Left renal pelvis (tissue), 4 donors: ENCODE results near the gene FGF22. TPM values are rescaled to one million over a fixed set of nuclear protein-coding genes. Genes with fewer than 3 reads are reported as not detected.

Experiments used
- DNase-seq, 4 donors: peaks; one replicate each; pipeline ENCODE4 v3.0.0-alpha.2; 2013; ENCODE audit warnings: low read depth in 4 of 4, low spot score in 3 of 4
- polyA plus RNA-seq, 4 donors: library from polyadenylated mRNA; unstranded; fragments of 120-200 nt; gene quantifications; one replicate each; pipeline ENCODE4 v1.2.1, GENCODE V29; 2013; ENCODE audit not compliant: insufficient read length in 4 of 4

FGF22 gene
- polyA plus RNA-seq, 4 donors: 0.11 to 0.55 (median 0.34) TPM

GRCh38 chr19:676339-677105 is 36.8 kb downstream of the FGF22 start, which contains the start of gene FSTL3:
TSS of gene FSTL3 (plus strand) at chr19:676392. CDS start at chr19:676424, 32 bp downstream.
- no peak for DNase-seq

- no peak for DNase-seq
These were observed 37.5 kb downstream of the FGF22 start for GRCh38 chr19:677201-677600.

- no peak for DNase-seq
These were observed 38.1 kb downstream of the FGF22 start for GRCh38 chr19:677601-678436.

- no peak for DNase-seq
These were observed 39.2 kb downstream of the FGF22 start for GRCh38 chr19:678791-679388.

- no peak for DNase-seq
These were observed 40.0 kb downstream of the FGF22 start for GRCh38 chr19:679418-680286.

- peak; percentile 91 to 93 (median 92) for DNase-seq
These were observed 40.8 kb downstream of the FGF22 start for GRCh38 chr19:680287-681028.

GRCh38 chr19:681029-682019 is 41.6 kb downstream of the FGF22 start:
- no peak for DNase-seq

- no peak for DNase-seq
These were observed 43.1 kb downstream of the FGF22 start for GRCh38 chr19:682678-683320.

GRCh38 chr19:685454-685931 is 45.8 kb downstream of the FGF22 start:
- DNase-seq: no peak

- no peak for DNase-seq
These were observed 47.1 kb downstream of the FGF22 start for GRCh38 chr19:686589-687297.

GRCh38 chr19:687569-688166 is 48.0 kb downstream of the FGF22 start:
- DNase-seq: no peak

GRCh38 chr19:688214-688613 is 48.5 kb downstream of the FGF22 start:
- DNase-seq: no peak

GRCh38 chr19:688992-689391 is 49.3 kb downstream of the FGF22 start:
- no peak for DNase-seq

GRCh38 chr19:690203-690602 is 50.5 kb downstream of the FGF22 start:
- no peak for DNase-seq
